Measurements from ENCODE around the gene FAM181A. TPM values are rescaled to one million over a fixed set of nuclear protein-coding genes. Genes with fewer than 3 reads are reported as not detected.

The FAM181A gene
- total RNA-seq, 4 donors from 2014 or later = not detected

GRCh38 chr14:93884950-93885349, 42.2 kb upstream of the FAM181A start:
- intact Hi-C loops (cut with DNase I; ENCODE audit: low total_unique reads) = no loop called here

GRCh38 chr14:93888995-93889394, 38.1 kb upstream of the FAM181A start:
- WGBS, 2 donors = 53 to 66% methylated on average over 11 to 12 of the region's 12 CpGs
- no peak overlapping the region for H3K4me3 ChIP-seq (ENCODE audit: low read depth, poor library complexity, severe bottlenecking)
- TF ChIP-seq CTCF (IDR thresholded peaks at IDR 0.05) (no peak), POLR2A (IDR thresholded peaks at IDR 0.05) (no peak)
- DNase-seq (ENCODE audit: low spot score in 2 of 2) = no peak
- intact Hi-C loops (cut with DNase I; ENCODE audit: low total_unique reads) = no loop called here

More at GRCh38 chr14:93884950-93885349, 42.2 kb upstream of the FAM181A start:
- DNase-seq (ENCODE audit: low spot score in 2 of 2) = no peak
- no peak overlapping the region for H3K4me3 ChIP-seq (ENCODE audit: low read depth, poor library complexity, severe bottlenecking)
- 73 to 83% methylated on average over 1 of the region's 1 CpG for WGBS, 2 donors
- no peak for TF ChIP-seq POLR2A (IDR thresholded peaks at IDR 0.05)
- no peak for TF ChIP-seq CTCF (IDR thresholded peaks at IDR 0.05)

- DNase-seq (ENCODE audit: low spot score in 2 of 2) = no peak
- WGBS, 2 donors = 70 to 74% methylated on average over 9 of the region's 9 CpGs
- H3K4me3 ChIP-seq (ENCODE audit: low read depth, poor library complexity, severe bottlenecking) = no peak overlapping the region
- intact Hi-C loops (cut with DNase I; ENCODE audit: low total_unique reads) = loop anchor here (5.0 kb wide), 1 partner anchor 103 kb away; the partner anchor contains the start of gene PRIMA1
- TF ChIP-seq CTCF (IDR thresholded peaks at IDR 0.05) = no peak
- no peak for TF ChIP-seq POLR2A (IDR thresholded peaks at IDR 0.05)
Observed at GRCh38 chr14:93889739-93890483, 37.2 kb upstream of the FAM181A start.

GRCh38 chr14:93891756-93892504, 35.2 kb upstream of the FAM181A start:
- H3K4me3 ChIP-seq (ENCODE audit: low read depth, poor library complexity, severe bottlenecking) = no peak overlapping the region
- no peak for DNase-seq (ENCODE audit: low spot score in 2 of 2)
- TF ChIP-seq POLR2A (IDR thresholded peaks at IDR 0.05) (no peak), CTCF (IDR thresholded peaks at IDR 0.05) (no peak)
- WGBS, 2 donors = 65 to 66% methylated on average over 12 to 15 of the region's 15 CpGs
- intact Hi-C loops (cut with DNase I; ENCODE audit: low total_unique reads) = loop anchor here (5.0 kb wide), 1 partner anchor 105 kb away; the partner anchor contains the start of gene PRIMA1

- no peak overlapping the region for H3K4me3 ChIP-seq (ENCODE audit: low read depth, poor library complexity, severe bottlenecking)
- no peak for DNase-seq (ENCODE audit: low spot score in 2 of 2)
- WGBS, 2 donors = 62 to 69% methylated on average over 5 of the region's 5 CpGs
- TF ChIP-seq CTCF (IDR thresholded peaks at IDR 0.05) (no peak), POLR2A (IDR thresholded peaks at IDR 0.05) (no peak)
- intact Hi-C loops (cut with DNase I; ENCODE audit: low total_unique reads) = loop anchor here (5.0 kb wide), 1 partner anchor 105 kb away; the partner anchor contains the start of gene PRIMA1
Observed at GRCh38 chr14:93892505-93892839, 34.7 kb upstream of the FAM181A start.

All from lower leg skin (tissue), 4 donors.